Measurements from ENCODE around the gene AIFM2.
"Not testable (repeated sequence)": the region's sequence is repeated elsewhere in the genome, so short reads cannot be mapped to it uniquely, and the experiment has no call there.

The AIFM2 gene

DNA sequence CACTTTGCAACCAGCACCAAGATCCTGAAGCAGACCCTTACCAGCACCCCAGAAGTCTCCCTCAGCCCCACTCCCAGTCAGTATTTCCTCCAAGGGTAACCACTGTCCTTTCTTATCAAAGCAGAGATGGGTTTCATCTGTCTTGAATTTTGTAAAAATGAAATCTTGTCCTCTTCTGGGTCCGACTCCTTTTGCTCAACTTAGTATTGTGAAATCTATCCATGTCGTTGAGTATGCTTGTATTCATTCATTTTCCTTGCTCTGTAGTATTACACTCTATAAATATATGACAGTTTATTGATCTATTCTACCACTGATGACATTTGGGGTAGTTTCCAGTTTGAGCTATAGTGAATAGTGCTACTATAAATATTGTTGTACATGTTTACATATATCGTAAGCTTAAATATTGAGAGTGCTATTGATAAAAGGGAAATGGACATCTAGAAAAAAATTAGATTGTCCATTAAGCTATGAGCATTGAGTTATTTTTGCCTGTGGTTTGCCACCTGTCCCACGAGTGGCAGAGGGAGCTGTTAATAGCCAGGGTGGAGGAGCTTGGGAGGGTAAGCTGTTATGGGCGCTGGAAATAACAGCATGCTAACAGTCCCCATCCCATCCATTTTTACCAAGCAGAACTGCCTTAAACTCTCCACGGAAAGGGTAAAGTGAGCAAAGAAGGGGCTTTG, 36.5 kb downstream of the AIFM2 start:
- DNase-seq (ENCODE audit: low spot score) (no peak), FAIRE-seq (no peak)

DNA sequence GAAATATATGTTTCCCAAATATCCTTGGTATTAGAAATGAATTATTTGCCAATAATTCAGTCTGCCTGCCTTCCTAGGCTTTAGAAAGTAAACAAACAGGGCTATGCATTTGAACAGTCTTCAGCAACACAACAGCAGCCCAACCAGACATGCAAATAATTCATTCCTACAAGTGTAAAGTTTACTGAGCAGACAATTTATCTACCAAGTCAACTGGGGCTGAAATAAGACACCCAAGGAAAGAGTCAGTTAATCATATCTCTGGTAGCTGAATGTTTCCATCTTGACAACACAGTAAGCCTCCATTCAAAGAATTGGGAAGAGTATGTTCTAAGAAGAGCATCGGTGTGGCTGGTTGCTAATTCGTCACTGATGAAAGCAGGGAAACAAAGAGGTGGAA, 38.4 kb downstream of the AIFM2 start:
- FAIRE-seq (no peak), DNase-seq (ENCODE audit: low spot score) (no peak)

DNA sequence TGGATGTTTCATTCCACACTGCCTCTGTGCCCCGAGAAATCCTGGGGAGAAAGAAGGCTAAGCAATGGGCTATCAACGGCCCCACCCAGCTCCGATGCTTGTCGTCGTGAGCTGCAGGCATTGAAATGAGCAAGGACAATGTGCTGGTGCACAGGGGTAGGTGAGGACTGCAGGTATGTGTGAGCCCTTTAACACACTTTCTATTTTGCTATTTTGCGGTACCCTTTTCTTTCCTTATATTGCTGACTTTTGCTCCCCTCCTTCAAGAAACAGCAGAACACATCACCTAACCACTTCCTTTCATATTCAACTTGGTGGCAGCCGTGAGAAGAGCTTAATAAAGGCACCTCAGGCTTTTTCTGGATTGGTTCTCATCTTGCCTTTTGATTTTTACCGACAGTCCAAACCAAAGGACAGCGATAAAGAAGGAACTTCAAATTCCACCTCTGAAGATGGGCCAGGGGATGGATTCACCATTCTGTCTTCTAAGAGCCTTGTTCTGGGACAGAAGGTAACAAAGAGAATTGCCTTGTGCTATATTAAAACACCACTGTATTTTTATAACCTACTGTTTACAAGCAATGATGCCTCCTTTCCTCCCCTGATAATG, 39.2 kb downstream of the AIFM2 start:
- FAIRE-seq, result no peak
- DNase-seq (ENCODE audit: low spot score), result no peak

DNA sequence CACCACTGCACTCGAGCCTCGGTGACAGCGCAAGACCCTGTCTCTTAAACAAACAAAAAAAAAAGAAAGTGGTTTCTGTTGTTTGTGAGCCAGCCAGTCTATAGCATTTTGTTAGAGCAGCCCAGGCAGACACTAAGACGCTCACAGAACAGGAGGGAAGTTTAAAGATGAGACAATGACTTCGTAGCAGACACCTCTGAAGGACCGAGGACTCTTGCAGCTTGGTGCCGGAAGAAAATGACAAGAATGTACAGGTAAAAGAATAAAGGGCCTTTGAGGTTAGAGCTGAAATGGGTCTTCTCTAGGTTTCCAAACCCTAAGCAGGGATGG, 40.3 kb downstream of the AIFM2 start:
- no peak for FAIRE-seq
- no peak for DNase-seq (ENCODE audit: low spot score)

DNA sequence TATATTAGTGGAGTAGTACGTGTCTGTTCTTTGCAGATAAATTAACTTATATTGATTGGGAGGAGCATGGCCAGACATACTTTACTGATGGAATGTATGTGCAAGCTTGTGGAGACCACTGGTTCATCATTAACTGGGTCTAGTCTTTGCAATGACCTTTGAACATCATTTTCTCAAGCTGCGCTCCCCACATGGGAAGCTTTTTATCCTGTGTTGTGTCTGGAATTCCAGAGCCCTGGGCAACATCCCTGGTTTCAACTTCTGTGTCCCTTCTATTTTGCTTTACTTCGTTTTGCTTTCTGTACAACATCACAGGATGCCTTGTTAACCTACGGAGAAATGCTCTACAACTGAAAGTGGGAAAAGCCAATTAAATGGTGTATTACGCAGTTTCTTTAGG, 41.7 kb downstream of the AIFM2 start:
- peak; percentile 31 for DNase-seq (ENCODE audit: low spot score)
- FAIRE-seq, result no peak

DNA sequence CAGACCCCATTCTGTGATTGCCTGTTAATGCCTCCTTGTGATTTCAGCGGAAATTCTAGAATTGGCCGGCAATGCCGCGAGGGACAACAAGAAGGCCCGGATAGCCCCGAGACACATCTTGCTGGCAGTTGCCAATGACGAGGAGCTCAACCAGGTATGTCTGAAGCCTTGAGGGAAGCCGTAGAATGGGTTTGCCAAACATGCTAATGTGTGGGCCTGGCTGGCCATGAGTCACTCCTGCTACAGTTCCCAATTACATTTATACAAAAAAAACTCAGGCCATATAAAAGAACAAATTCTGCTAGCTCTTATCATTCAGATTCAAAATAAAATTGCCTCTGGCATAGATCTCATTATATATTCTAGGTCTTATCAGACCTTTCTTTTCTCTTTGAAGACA, 42.6 kb downstream of the AIFM2 start:
- FAIRE-seq, result no peak
- DNase-seq (ENCODE audit: low spot score), result no peak

DNA sequence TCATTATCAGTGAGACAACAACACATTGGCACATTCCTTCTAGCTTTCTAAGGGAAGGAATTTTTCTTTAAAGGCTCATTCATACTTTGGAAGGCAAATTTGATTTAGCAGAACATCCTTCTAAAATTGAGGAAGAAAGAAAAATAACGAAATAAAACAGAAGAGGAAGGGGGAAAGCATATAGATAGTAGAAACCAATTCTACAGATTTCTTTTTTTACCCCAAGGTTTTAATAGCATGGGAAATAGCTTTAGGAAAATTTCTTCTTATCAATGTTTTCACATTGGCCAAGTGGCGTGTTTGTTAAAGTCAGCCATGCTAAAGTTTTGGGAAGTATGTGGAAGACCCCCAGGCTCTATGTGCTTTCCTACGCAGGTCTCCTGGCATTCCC, 44.3 kb downstream of the AIFM2 start:
- FAIRE-seq (no peak), DNase-seq (ENCODE audit: low spot score) (no peak)

DNA sequence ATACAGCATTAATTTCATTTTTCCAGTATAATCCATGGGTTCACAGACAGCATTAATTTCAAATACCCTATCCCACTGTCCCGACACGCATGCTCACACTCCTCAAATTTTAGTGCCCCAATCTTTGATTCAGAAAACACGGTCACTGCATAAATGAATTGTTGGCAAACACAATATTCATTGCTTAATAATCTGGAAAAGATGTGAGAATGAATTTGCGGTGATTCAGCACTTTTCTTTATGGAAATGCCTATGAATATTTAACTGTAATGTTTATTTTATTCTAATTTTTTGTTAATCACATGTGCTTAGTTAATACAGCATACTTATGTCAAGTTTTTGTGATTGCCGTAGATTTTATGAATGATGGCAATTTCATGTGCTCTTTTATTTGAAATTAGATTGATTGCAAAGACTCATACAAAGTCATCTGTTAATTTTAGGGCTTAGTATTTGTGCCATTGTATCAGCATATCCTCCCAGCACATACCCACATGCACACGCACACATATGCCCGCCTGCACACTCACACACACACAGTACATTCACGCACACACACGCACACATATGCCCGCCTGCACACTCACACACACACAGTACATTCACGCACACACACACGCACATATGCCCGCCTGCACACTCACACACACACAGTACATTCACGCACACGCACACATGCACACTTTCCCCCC, 44.9 kb downstream of the AIFM2 start:
- no peak for DNase-seq (ENCODE audit: low spot score)
- FAIRE-seq, result no peak

DNA sequence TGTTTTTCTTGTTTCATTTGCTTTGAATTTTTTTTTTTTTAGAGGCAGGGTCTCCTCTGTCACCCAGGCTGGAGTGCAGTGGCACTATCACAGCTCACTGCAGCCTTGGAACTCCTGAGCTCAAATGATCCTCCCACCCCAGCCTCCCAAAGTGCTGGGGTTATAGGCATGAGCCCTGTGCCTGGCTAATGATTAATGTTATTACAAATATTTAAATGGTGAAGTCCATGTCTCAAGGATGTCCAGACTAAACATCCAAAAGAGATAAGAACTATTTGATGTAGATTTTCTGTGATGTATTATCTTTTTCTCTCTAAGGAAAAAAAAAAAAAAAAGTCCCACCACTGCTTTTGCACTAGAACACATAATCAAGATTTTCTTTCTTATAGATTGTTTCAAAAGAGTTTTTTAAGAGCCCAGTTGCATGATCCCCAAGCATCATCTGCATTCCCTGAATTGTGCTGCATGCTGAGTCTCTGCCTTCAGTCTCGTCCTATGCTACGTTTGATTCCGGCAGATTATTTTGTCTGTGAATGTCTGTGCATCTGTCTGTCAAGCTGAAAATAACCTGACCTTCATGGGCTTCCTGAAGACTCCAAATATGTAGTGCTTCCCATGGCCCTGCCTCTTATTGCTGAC, 46.5 kb downstream of the AIFM2 start:
- FAIRE-seq (no peak), DNase-seq (ENCODE audit: low spot score) (no peak)

DNA sequence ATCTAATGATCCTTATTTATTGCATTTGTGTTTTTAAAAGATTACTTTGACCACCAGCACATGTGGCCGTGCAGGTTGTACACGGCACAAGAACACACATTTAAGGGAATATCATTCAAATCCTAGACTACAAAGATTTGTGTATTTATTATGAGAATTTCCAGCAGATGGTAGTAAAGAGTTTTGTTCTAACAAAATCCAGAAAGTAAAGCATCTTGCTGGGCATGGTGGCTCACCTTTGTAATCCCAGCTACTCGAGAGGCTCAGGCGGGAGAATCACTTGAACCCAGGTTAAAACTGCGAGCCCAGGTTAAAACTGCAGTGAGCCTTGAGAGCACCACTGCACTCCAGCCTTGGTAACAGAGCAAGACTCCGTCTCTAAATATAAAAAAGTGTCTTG, 48.4 kb downstream of the AIFM2 start:
- DNase-seq (ENCODE audit: low spot score) (no peak), FAIRE-seq (no peak)

DNA sequence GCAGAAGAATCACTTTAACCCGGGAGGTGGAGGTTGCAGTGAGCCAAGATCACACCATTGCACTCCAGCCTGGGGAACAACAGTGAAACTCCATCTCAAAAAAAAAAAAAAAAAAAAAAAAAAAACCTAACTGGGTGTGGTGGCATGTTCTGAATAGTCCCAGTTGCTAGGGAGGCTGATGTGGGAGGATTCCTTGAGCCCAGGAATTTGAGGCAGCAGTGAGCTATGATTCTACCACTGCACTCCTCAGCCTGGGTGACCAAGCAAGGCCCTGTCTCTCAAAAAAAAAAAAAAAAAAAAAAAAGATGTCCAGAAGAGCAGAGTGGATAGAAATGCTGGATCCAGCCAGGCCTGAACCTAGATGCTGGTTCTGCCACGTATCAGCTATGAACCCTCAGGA, 51.8 kb downstream of the AIFM2 start:
- DNase-seq (ENCODE audit: low spot score); FAIRE-seq: not testable (repeated sequence)

DNA sequence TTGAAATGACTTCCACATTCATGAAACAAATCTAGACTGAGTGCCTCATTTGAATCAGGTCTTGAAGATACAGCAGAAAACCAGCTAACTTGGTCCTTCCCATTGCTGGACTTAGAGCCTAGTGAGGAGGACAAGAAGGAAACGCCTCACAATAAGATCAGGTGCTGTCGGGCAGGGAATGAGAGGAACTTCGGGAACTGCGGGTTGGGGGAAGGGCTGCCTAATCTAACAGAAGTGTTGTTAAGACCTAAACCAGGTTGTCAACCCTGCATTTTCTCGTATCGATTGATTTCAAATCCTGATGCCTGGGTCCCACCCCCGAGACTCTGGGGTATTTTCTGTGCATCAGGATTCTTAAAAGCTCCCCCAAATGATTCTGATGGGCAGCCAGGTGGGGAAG, 53.7 kb downstream of the AIFM2 start:
- FAIRE-seq (no peak), DNase-seq (ENCODE audit: low spot score) (no peak)

DNA sequence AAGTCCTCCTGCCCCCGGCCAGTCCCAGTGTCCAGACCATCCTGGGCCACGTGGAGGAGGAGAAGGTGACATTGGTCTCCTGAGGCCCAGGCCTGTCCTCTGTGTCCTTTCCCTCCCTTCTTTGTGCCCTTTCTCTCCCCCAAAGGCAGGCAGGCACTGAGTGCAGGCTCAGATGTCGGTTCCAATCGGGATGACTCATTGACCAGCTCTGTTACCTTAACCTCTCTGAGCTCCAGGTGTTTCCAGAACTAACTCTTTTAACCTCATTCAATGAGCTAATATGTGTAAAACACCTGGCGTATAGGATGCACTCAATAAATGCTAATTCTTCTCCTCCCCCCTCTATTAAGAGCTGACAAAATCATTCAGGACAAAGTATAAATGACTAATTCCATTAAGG, 54.3 kb downstream of the AIFM2 start:
- no peak for DNase-seq (ENCODE audit: low spot score)
- no peak for FAIRE-seq

DNA sequence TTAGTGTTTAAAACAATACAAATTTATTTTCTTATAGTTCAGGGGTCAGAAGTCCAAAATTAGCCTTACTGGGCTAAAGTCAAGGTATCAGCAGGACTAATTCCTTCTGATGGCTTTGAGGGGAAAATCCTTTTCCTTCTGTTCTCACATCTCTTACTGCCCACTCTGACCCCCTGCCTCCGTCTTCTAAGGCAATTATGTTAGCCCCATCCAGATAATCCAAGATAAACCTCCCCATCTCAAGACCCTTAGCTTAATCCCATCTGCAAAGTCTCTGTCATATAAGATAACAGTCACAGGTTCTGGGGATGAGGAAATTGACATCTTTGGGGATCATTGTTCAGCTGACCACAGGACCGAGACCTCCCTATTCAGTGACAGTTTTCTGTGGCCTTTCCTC, 57.7 kb downstream of the AIFM2 start:
- DNase-seq (ENCODE audit: low spot score), result no peak

DNA sequence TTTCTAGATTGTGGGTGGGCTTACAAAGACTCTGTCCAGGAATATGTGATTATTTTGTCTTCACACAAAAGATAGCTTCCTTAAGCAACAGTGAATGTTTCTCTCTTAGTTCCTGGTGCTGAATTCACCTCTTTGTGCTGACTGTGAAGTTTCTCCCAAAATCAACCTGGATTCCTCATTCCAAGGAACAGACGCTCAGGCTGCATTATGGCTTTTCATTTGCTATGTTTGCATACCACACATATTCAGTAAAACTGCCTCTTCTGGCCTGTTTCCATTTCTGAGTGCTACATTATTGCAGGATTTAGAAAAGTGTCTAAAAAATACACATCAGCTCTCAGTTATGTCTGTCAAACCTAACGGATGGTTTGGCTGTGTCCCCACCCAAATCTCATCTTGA, 58.5 kb downstream of the AIFM2 start:
- FAIRE-seq (no peak), DNase-seq (ENCODE audit: low spot score) (no peak)

More for the DNA sequence above, 57.7 kb downstream of the AIFM2 start:
- FAIRE-seq, result no peak

DNA sequence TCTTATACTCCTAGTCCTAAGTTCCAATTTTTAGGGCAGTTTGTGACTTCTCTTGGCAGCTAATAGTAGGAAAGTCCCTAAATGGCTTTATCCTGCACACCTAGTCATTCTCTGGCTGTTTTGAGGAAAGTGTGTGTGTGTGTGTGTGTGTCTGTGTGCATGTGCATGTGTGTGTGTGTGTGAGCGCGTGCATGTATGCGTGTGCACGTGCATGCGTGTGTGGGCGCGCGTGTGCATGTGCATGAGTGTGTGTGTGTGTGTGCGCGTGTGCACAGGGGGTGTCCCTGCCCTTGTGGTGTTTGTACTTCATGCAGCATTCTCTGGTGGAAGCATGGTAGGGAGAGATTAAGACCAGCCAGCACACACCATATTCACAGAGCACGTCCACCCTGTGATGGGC, 61.8 kb downstream of the AIFM2 start:
- FAIRE-seq, result no peak

DNA sequence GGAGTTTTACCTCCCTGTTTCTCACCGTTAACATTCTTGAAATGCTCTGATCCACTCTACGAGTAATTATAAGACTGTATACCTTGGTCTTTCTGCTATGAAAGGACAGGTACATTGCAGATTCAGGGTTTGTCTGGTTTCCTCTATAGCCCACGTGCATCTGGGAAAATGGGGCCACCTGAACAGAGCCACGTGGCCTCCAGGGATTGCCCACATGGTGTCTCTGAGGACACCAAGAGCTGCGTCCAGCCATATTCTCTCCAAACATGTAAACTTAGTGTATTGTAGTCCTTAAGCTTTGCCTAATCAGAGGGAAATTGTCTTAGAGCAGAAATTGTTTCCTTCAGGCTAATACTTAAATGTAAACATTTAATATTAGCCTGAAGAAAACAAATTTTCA, 63.3 kb downstream of the AIFM2 start:
- DNase-seq (ENCODE audit: low spot score) (no peak), FAIRE-seq (no peak)

More for the DNA sequence above, 61.8 kb downstream of the AIFM2 start:
- no peak for DNase-seq (ENCODE audit: low spot score)

DNA sequence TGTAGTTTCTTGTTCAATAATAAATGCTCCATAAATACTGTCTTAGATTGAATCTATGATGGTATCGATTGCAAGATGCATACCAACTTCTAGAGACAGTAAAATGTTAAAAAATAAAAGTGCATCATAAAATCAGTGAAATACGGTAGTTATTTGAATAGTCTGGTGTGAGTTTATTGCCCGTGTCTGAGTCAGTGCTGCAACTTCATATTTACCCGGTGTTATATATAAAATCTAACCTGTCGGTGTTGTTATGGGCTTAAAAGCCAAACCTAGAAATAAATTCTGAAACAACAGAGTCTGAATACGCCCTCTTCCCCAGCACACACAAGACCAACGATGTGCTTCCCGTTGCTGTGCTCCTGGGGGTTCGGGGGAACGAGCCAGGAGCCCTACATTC, 63.7 kb downstream of the AIFM2 start:
- DNase-seq (ENCODE audit: low spot score) (no peak), FAIRE-seq (no peak)

DNA sequence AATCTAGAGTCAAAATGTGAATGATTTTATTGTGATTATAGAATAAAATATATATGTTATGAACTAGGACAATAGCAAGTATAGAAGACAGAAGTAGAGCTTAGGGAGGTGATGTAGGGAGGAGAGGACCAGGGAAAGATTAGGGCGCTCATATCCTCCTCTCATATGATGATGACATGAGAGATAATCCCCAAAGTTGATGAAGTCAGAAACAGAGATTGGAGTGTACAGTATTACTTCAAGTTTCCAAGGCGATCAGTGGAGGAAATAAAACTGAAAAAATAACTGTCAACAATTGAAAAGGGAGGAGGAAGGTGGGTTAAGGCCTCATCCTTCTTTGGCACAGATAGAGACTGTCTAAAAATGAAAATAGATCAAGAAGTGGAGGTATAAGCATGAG, 65.0 kb downstream of the AIFM2 start:
- FAIRE-seq, result no peak
- no peak for DNase-seq (ENCODE audit: low spot score)

DNA sequence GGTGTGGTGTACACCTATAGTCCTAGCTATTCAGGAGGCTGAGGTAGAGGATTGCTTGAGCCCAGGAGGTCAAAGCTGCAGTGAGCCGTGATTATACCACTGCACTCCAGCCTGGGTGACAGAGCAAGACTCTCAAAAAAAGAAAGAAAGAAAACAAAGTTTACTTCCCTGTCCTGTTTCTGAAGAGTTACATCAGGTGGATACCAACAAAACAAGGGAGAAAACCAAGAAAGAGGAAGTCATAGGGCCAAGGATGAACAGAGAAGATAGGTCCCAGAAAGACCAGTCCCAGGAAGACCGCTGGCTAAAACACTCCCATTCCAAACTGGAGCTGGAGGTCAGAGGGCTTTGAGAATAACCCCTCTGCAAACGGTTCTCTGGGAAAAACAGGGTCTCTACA, 66.4 kb downstream of the AIFM2 start:
- DNase-seq (ENCODE audit: low spot score) (no peak), FAIRE-seq (no peak)

DNA sequence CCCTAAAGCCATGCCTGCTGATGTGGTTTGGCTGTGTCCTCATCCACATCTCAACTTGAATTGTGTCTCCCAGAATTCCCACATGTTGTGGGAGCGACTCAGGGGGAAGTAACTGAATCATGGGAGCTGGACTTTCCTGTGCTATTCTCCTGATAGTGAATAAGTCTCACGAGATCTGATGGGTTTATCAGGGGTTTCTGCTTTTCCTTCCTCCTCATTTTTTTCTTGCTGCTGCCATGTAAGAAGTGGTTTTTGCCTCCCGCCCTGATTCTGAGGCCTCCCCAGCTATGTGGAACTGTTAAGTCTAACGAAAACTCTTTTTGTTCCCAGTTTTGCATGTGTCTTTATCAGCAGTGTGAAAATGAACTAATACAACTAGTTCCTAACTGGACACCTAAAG, 68.1 kb downstream of the AIFM2 start:
- no peak for DNase-seq (ENCODE audit: low spot score)
- no peak for FAIRE-seq

DNA sequence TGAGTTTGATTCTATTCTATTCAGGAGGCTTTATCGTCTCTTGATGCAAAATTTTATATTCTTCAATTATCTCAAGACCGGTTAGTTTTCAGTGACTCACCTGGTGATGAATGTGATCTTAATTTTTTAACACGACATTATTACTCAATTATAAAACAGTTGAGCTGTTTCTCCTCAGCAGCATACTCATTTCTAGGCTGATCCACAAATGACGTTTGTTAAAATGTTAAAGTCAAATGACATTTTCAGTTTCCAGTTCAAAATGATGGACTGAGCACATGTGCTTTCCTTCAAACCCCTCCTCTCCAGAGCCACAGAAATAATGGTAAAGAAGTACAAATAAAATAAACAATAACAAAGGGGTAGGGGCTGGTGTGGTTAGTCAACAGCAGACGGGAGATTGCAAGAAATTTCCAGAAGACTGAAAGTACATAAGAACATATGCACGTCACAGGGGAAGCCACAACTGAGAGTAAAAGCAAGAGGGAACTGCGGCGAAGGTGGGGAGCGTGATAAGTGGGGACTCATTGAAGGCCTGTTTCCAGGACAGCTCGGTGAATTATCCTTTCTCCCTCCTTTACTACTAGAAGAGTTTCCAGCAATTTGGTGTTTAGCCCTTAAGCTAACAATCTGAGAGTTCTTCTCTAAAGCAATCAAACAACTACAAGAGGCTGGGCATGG, 69.1 kb downstream of the AIFM2 start:
- no peak for DNase-seq (ENCODE audit: low spot score)
- FAIRE-seq, result no peak

All from RCC 7860 (cell line).